A549 (cell line): ENCODE results near the gene PKP1. TPM values are rescaled to one million over a fixed set of nuclear protein-coding genes. Genes with fewer than 3 reads are reported as not detected.

Experiments
- ATAC-seq, 2 experiments: fragments of 200-7000 bp in 1 of 2; fragments of >200 bp in 1 of 2; cut with Nextera tagmentation in 1 of 2; cut with Tn5 transposase in 1 of 2; 3 replicates each; pipeline versions ENCODE4 v1.8.0 to v1.9.1; 2018 to 2020; ENCODE audit warnings: mild to moderate bottlenecking in 1 of 2, moderate library complexity in 1 of 2
- CTCF ChIA-PET: fragments of 300-600 bp; sonication (Branson Sonifier 250); formaldehyde crosslinking; extraction: SDS; loops from one replicate; lab custom pipeline; 2021; ENCODE audit warnings: antibody characterized with exemption, inconsistent platforms; lab: Yijun Ruan, JAX
- POLR2A ChIA-PET: fragments of 350-600 bp; formaldehyde crosslinking; extraction: SDS; loops from one replicate; lab custom pipeline; 2021; ENCODE audit warnings: antibody characterized with exemption, inconsistent platforms; lab: Yijun Ruan, JAX
- DNase-seq, 2 experiments: peaks; one replicate each; pipeline versions ENCODE4 v3.0.0 to v3.0.0-alpha.2; 2011 to 2016; ENCODE audit warnings: low read depth in 1 of 2, low spot score in 1 of 2
- FAIRE-seq: peaks from 2 replicates; lab custom pipeline; 2011; peaks lifted over from hg19 to GRCh38; lab: Jason Lieb, UNC
- H3K27ac ChIP-seq, 2 experiments: fragments of >200 bp; sonication (Bioruptor Twin); formaldehyde crosslinking; 3 replicates each; pipeline ENCODE4 v1.5.1; 2016 to 2017
- H3K4me1 ChIP-seq: fragments of >200 bp; sonication (Bioruptor Twin); formaldehyde crosslinking; 3 replicates; pipeline ENCODE4 v1.6.1; 2016
- H3K4me2 ChIP-seq: fragments of >200 bp; sonication (Bioruptor Twin); formaldehyde crosslinking; 3 replicates; pipeline ENCODE4 v1.6.1; 2016
- H3K4me3 ChIP-seq: fragments of >200 bp; sonication (Bioruptor Twin); formaldehyde crosslinking; 3 replicates; pipeline ENCODE4 v1.5.1; 2016
- H3K9me3 ChIP-seq: fragments of >200 bp; sonication (Bioruptor Twin); formaldehyde crosslinking; 3 replicates; pipeline ENCODE4 v1.6.1; 2016
- BHLHE40 ChIP-seq: IDR thresholded peaks from 2 replicates; pipeline ENCODE4 v1.6.1; 2012; ENCODE audit warnings: low read depth, low read length, inconsistent platforms
- CBX2 ChIP-seq: fragments of 200-600 bp; sonication (generic); IDR thresholded peaks from 2 replicates; pipeline ENCODE4 v1.6.1; 2016; ENCODE audit warnings: low read depth, mild to moderate bottlenecking, borderline replicate concordance
- CHD2 ChIP-seq: fragments of 150-350 bp; IDR thresholded peaks from 2 replicates; pipeline ENCODE4 v1.6.1; 2014; ENCODE audit warnings: low read length; ENCODE audit not compliant: partially characterized antibody
- EHMT2 ChIP-seq: fragments of 200-600 bp; sonication (generic); IDR thresholded peaks from 2 replicates; pipeline ENCODE4 v1.6.1; 2016; ENCODE audit warnings: antibody characterized with exemption, low read depth, mild to moderate bottlenecking, moderate library complexity
- FOSB ChIP-seq: fragments of 250-450 bp; sonication (Bioruptor Pico); IDR thresholded peaks from 2 replicates; pipeline ENCODE4 v1.5.0; 2020; ENCODE audit warnings: mild to moderate bottlenecking, moderate library complexity
- GATA3 ChIP-seq: IDR thresholded peaks from 2 replicates; pipeline ENCODE4 v1.6.1; 2012; ENCODE audit warnings: borderline replicate concordance
- HOXA7 ChIP-seq: fragments of 250-450 bp; sonication (Bioruptor Pico); IDR thresholded peaks from 2 replicates; pipeline ENCODE4 v1.5.0; 2020; ENCODE audit warnings: mild to moderate bottlenecking, moderate library complexity
- HOXB13 ChIP-seq: fragments of 250-450 bp; sonication (Bioruptor Pico); IDR thresholded peaks from 2 replicates; pipeline ENCODE4 v1.5.0; 2020; ENCODE audit warnings: low read depth, mild to moderate bottlenecking, moderate library complexity
- JUN ChIP-seq, 2 experiments: fragments of >200 bp; sonication (Bioruptor Twin); formaldehyde crosslinking; IDR thresholded peaks; 2 replicates in 1 of 2; 3 replicates in 1 of 2; pipeline ENCODE4 v1.6.1; 2016 to 2017
- MYC ChIP-seq: IDR thresholded peaks from 2 replicates; pipeline ENCODE4 v1.6.1; 2012; ENCODE audit warnings: mild to moderate bottlenecking, inconsistent platforms, low read length, improper control_type of control experiment, borderline replicate concordance
- NFE2L2 ChIP-seq: fragments of 150-350 bp; conservative IDR thresholded peaks from 2 replicates; pipeline ENCODE4 v1.6.1; 2014; ENCODE audit warnings: low read length
- NPAS2 ChIP-seq: fragments of 250-450 bp; sonication (Bioruptor Pico); IDR thresholded peaks from 2 replicates; pipeline ENCODE4 v1.8.0; 2022; ENCODE audit warnings: mild to moderate bottlenecking, moderate library complexity, borderline replicate concordance
- NR3C1 ChIP-seq: fragments of >200 bp; sonication (Bioruptor Twin); formaldehyde crosslinking; IDR thresholded peaks from 3 replicates; pipeline ENCODE4 v1.6.1; 2017
- PHF8 ChIP-seq: fragments of 200-600 bp; sonication (generic); IDR thresholded peaks from 2 replicates; pipeline ENCODE4 v1.6.1; 2016; ENCODE audit warnings: low read depth, mild to moderate bottlenecking, antibody characterized with exemption, moderate library complexity, borderline replicate concordance
- ZNF302 ChIP-seq: fragments of 250-450 bp; sonication (Bioruptor Pico); IDR thresholded peaks from 2 replicates; pipeline ENCODE4 v1.9.0; 2021; ENCODE audit warnings: inconsistent platforms, mild to moderate bottlenecking, moderate library complexity
- WGBS: methylation state at CpG from one replicate; pipeline ENCODE4 v1.1.6; 2017; ENCODE audit errors: missing lambda C conversion rate; 5-methylcytosine and 5-hydroxymethylcytosine counted together
- polyA plus RNA-seq, 4 experiments: library from polyadenylated mRNA; depleted of rRNA in 3 of 4; stranded (reverse); fragments of >200 nt; fragmentation: RNase III in 1 of 4; extraction: RNeasy Plus Mini Kit Qiagen cat#74134 plus additional on column Dnase treatment in 1 of 4; gene quantifications; 2 replicates in 3 of 4; 3 replicates in 1 of 4; pipeline ENCODE4 v1.2.3, GENCODE V29; 2011 to 2017
- TF ChIP-seq, protein P1 (sequence below): IDR thresholded peaks from 2 replicates; pipeline ENCODE4 v1.6.1; 2012; ENCODE audit warnings: low read depth, borderline replicate concordance
- TF ChIP-seq, protein P2 (sequence below): fragments of 150-350 bp; IDR thresholded peaks from 2 replicates; pipeline ENCODE4 v1.6.1; 2014; ENCODE audit warnings: low read depth, mild to moderate bottlenecking, low read length

Gene PKP1
- polyA plus RNA-seq, 2 of the 4 experiments (the other 2 are of a cell fraction): not detected

DNA sequence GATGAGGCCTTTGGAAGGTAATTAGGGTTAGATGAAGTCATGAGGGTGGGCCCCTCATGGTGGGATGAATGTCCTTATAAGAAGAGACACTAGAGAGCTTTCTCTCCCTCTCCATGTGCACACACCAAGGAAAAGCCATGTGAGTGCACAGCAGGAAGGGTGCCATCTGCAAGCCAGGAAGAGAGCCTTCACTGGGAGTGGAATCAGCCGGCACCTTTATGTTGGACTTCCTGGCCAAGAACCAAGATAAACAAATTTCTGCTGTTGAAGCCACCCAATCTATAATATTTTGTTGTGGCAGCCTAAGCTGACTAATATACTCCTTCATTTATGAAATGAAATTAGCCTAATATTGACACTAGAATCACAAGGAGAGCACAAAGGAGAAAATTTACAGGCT, 38.2 kb upstream of the PKP1 start:
- no peak for FAIRE-seq
- ChIA-PET POLR2A (no interaction called here), CTCF (interaction anchor here (1.4 kb wide), 1 partner anchor 114 kb away, joined by 4 read pairs; no protein-coding TSS in a partner anchor)
- no peak overlapping the region for H3K27ac ChIP-seq
- no peaks in the 10 kb centered on the region for H3K9me3 ChIP-seq
- no peak for TF ChIP-seq NR3C1
- no peak for TF ChIP-seq CBX2
- TF ChIP-seq ZNF302: no peak
- TF ChIP-seq NPAS2 (CRISPR knock-in tag): no peak
- TF ChIP-seq CHD2: no peak
- H3K4me2 ChIP-seq: no peak overlapping the region
- no peak overlapping the region for H3K4me3 ChIP-seq
- WGBS: 0% methylated on average over 1 of the region's 1 CpG
- ATAC-seq: no peak
- no peak for DNase-seq
- H3K4me1 ChIP-seq: 0 out of 3 replicates have a peak, but pooled peaks cover 3% of the 10 kb centered on the region

DNA sequence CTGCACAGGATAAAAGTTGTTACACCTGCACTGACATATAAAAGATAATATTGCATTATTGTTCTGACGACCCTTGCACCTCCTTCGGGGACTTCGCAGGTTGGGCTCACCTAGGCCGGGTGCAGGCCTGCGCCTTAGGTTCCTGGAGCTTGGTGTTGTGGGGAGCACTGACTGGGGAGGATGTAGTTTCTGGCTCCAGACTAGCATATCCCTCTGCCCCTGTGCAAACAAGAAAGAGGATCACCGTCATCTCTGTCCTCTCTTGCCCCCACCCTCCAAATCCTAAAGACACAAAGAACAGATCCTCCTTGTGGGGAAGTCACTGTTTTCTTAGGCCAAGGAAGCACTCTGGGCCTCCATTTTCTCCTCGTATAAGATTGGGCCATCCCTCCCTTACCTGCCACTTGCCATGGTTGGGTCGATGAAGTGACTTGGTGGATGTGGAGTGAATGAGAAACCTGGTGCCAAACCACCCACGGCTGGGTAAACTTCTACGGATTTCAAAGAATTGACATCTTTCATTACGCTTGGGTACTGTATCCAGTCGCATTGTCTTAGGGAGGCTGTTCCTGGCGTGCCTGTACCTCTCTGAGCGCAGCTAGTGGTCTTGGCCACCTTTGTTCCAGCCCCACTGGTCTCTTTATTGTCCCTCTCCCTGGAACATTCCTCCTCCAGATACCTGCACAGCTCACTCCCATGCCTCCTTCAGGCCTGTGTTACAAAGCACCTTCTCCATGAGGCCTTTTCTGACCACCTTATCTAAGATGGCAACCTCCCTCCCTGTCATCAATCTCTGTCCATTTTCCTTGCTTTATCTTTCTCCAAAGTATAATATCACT, 34.4 kb upstream of the PKP1 start:
- TF ChIP-seq HOXB13 (CRISPR knock-in tag): no peak
- TF ChIP-seq, all 56 proteins: peak for 0
- POLR2A ChIA-PET: no interaction called here
- ATAC-seq (no peak), DNase-seq (no peak), FAIRE-seq (no peak)
- H3K4me3 ChIP-seq: no peak overlapping the region
- CTCF ChIA-PET: interaction anchor here (1.0 to 8.8 kb wide), 4 partner anchors 99 to 186 kb away, joined by 3 to 480 read pairs (median 4); no protein-coding TSS in a partner anchor
- H3K9me3 ChIP-seq: no peaks in the 10 kb centered on the region
- no peak overlapping the region for H3K4me2 ChIP-seq
- WGBS: 81% methylated on average over 14 of the region's 14 CpGs
- H3K4me1 ChIP-seq: 0 out of 3 replicates have a peak, but pooled peaks cover 3% of the 10 kb centered on the region
- no peak overlapping the region for H3K27ac ChIP-seq

DNA sequence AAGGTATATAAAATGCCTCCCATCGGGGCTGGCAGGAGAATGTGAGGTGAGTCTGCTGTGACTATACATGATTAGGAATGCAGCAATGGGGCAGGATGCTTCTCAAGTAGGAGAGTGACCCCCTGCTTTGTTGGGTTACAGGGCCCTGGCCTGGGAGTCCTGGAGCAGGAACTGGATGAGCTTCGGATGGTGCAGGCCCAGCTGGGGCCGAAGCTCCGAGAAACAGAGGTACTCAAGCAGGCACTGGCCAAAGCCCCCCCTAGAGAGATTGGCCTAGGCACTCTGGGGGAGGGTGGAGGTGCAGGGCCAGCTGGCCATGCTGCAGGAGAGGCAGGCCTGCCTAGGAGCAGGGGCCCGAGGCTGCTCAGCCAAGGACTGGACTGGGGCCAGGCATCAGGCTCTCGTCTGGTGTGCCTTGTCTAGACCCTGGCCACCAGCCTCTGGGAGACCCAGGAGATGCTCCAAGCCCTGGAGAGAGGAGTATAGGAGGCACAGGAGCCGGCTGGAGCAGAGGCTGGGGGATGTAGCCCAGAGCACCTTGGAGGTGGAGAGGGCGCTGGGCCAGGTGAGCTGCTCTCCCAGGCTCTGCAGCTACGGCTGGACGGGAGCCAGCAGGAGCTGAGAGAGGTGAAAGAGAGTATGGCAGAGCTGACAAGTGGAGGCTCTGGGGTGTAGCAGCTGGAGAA, 32.8 kb upstream of the PKP1 start:
- H3K27ac ChIP-seq: no peak overlapping the region
- H3K9me3 ChIP-seq: no peaks in the 10 kb centered on the region
- 68% methylated on average over 8 of the region's 10 CpGs for WGBS
- no peak for DNase-seq
- ATAC-seq: no peak
- H3K4me1 ChIP-seq: 0 out of 3 replicates have a peak, but pooled peaks cover 3% of the 10 kb centered on the region
- FAIRE-seq: no peak
- no peak overlapping the region for H3K4me3 ChIP-seq
- ChIA-PET POLR2A (no interaction called here), CTCF (interaction anchor here (1.0 to 8.8 kb wide), 3 partner anchors 96 to 133 kb away, joined by 3 to 480 read pairs (median 44); no protein-coding TSS in a partner anchor)
- no peak for TF ChIP-seq EHMT2
- no peak for TF ChIP-seq NR3C1
- no peak for TF ChIP-seq HOXA7
- no peak for TF ChIP-seq PHF8
- TF ChIP-seq BHLHE40: no peak
- TF ChIP-seq, protein P1, sequence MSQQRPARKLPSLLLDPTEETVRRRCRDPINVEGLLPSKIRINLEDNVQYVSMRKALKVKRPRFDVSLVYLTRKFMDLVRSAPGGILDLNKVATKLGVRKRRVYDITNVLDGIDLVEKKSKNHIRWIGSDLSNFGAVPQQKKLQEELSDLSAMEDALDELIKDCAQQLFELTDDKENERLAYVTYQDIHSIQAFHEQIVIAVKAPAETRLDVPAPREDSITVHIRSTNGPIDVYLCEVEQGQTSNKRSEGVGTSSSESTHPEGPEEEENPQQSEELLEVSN: no peak
- no peak for TF ChIP-seq CBX2
- TF ChIP-seq NFE2L2: no peak
- no peak for TF ChIP-seq GATA3
- no peak for TF ChIP-seq JUN (IDR thresholded peaks at IDR 0.05)
- no peak for TF ChIP-seq FOSB (CRISPR knock-in tag)
- TF ChIP-seq, protein P2, sequence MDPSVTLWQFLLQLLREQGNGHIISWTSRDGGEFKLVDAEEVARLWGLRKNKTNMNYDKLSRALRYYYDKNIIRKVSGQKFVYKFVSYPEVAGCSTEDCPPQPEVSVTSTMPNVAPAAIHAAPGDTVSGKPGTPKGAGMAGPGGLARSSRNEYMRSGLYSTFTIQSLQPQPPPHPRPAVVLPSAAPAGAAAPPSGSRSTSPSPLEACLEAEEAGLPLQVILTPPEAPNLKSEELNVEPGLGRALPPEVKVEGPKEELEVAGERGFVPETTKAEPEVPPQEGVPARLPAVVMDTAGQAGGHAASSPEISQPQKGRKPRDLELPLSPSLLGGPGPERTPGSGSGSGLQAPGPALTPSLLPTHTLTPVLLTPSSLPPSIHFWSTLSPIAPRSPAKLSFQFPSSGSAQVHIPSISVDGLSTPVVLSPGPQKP: no peak
- no peak for TF ChIP-seq MYC
- H3K4me2 ChIP-seq: no peak overlapping the region
